WERI-Rb-1 (cell line): ENCODE data around the gene SCAI.
"Not testable (repeated sequence)": the region's sequence is repeated elsewhere in the genome, so short reads cannot be mapped to it uniquely, and the experiment has no call there.

Experiments
- DNase-seq: peaks from one replicate; pipeline ENCODE4 v3.0.0-alpha.2; 2020
- H3K27ac ChIP-seq: fragments of 250-450 bp; sonication (Bioruptor Pico); 2 replicates; pipeline ENCODE4 v1.5.1; 2020; ENCODE audit warnings: mild to moderate bottlenecking, moderate library complexity
- H3K27me3 ChIP-seq: fragments of 250-450 bp; sonication (Bioruptor Pico); 2 replicates; pipeline ENCODE4 v1.5.1; 2021; ENCODE audit warnings: mild to moderate bottlenecking, low read depth, moderate library complexity; ENCODE audit not compliant: insufficient read depth, severe bottlenecking
- H3K36me3 ChIP-seq: fragments of 250-450 bp; sonication (Bioruptor Pico); 2 replicates; pipeline ENCODE4 v1.5.1; 2020; ENCODE audit warnings: mild to moderate bottlenecking, moderate library complexity
- H3K4me3 ChIP-seq: 2 replicates; pipeline ENCODE4 v1.5.1; 2011; ENCODE audit warnings: low read depth, mild to moderate bottlenecking, control low read depth, low read length
- H3K9me3 ChIP-seq: fragments of 250-450 bp; sonication (Bioruptor Pico); 2 replicates; pipeline ENCODE4 v1.5.1; 2021; ENCODE audit warnings: mild to moderate bottlenecking, moderate library complexity; ENCODE audit not compliant: severe bottlenecking
- CTCF ChIP-seq: IDR thresholded peaks from 2 replicates; pipeline ENCODE4 v1.5.1; 2011; ENCODE audit warnings: low read depth, mild to moderate bottlenecking, control low read depth, inconsistent platforms, low read length

SCAI gene

GRCh38 chr9:125169895-125170294 lies 26.6 kb upstream of the SCAI start:
- Histone ChIP-seq H3K9me3 (no peaks in the 10 kb centered on the region), H3K27ac (no peak overlapping the region), H3K4me3 (no peak overlapping the region), H3K27me3 (no peaks in the 10 kb centered on the region), H3K36me3 (peaks cover 56% of the 10 kb centered on the region)
- DNase-seq = no peak
- no peak for TF ChIP-seq CTCF

- no peak for DNase-seq
- H3K27ac ChIP-seq = no peak overlapping the region
- no peaks in the 10 kb centered on the region for H3K27me3 ChIP-seq
- TF ChIP-seq CTCF = no peak
- no peak overlapping the region for H3K4me3 ChIP-seq
- H3K36me3 ChIP-seq = peaks cover 49% of the 10 kb centered on the region
- no peaks in the 10 kb centered on the region for H3K9me3 ChIP-seq
Measured at GRCh38 chr9:125166762-125167161, 23.4 kb upstream of the SCAI start.

GRCh38 chr9:125162891-125163290 lies 19.6 kb upstream of the SCAI start:
- not testable (repeated sequence) for DNase-seq, H3K27me3 ChIP-seq, H3K4me3 ChIP-seq, H3K27ac ChIP-seq, H3K9me3 ChIP-seq
- peaks cover 40% of the 10 kb centered on the region for H3K36me3 ChIP-seq

GRCh38 chr9:125161284-125161918 lies 18.1 kb upstream of the SCAI start:
- H3K9me3 ChIP-seq = no peaks in the 10 kb centered on the region
- no peak overlapping the region for H3K27ac ChIP-seq
- peaks cover 42% of the 10 kb centered on the region for H3K36me3 ChIP-seq
- DNase-seq = no peak
- no peak overlapping the region for H3K4me3 ChIP-seq
- no peak for TF ChIP-seq CTCF
- no peaks in the 10 kb centered on the region for H3K27me3 ChIP-seq

GRCh38 chr9:125160750-125161149 lies 17.4 kb upstream of the SCAI start:
- no peaks in the 10 kb centered on the region for H3K9me3 ChIP-seq
- H3K27me3 ChIP-seq = no peaks in the 10 kb centered on the region
- no peak for TF ChIP-seq CTCF
- no peak overlapping the region for H3K27ac ChIP-seq
- H3K36me3 ChIP-seq = peaks cover 38% of the 10 kb centered on the region
- no peak overlapping the region for H3K4me3 ChIP-seq
- DNase-seq = no peak

- no peak overlapping the region for H3K4me3 ChIP-seq
- no peaks in the 10 kb centered on the region for H3K27me3 ChIP-seq
- peaks cover 47% of the 10 kb centered on the region for H3K36me3 ChIP-seq
- no peaks in the 10 kb centered on the region for H3K9me3 ChIP-seq
- no peak for TF ChIP-seq CTCF
- DNase-seq = no peak
- H3K27ac ChIP-seq = no peak overlapping the region
Measured at GRCh38 chr9:125156551-125156950, 13.2 kb upstream of the SCAI start.
